Measurements from ENCODE around the gene EVI5.

DNA sequence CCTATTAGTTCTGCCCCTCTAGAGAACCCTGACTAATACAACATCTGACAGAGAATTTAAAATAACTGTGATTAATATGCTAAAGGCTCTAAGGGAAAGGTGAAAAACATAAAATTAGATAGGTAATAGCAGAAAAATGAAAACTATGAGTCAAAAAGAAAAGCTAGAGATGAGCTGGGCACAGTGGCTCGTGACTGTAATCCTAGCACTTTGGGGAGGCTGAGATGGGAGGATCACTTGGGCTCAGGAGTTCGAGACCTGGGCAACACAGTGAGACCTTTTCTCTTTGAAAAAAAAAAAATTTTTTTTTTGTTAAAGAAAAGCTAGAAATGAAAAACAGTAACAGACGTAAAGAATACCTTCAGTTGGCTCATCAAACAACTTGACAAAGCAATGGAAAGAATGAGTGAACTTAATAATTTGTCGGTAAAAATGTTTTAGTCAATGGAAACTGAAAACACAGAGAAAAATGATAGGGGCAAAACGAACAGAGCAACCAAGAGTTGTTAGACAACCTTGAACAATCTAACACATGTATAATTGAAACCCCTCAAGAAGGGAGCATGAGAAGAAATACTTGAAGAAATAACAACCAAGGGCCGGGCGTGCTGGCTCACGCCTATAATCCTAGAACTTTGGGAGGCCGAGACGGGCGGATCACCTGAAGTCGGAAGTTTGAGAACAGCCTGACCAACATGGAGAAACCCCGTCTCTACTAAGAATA, 165.3 kb downstream of the EVI5 start:
- TF ChIP-seq GATA2 (IDR thresholded peaks at IDR 0.05; ENCODE audit: low read depth, low read length) (no peak), GATA3 (IDR thresholded peaks at IDR 0.05; ENCODE audit: low read depth, low read length) (no peak)

Data from SH-SY5Y (cell line).